HG03342 (cell line): ENCODE results near the gene HSPA1A.
A peak's percentile ranks its signal among the peaks of the same experiment; 100 is the strongest.
"Not testable (repeated sequence)": the region's sequence is repeated elsewhere in the genome, so short reads cannot be mapped to it uniquely, and the experiment has no call there.

Experiments used
- ATAC-seq: cut with Tn5 transposase; IDR thresholded peaks from one replicate; pipeline ENCODE4 v1.9.1; 2021; ENCODE audit warnings: mild to moderate bottlenecking, moderate library complexity; ENCODE audit not compliant: unreplicated experiment

The HSPA1A gene

DNA sequence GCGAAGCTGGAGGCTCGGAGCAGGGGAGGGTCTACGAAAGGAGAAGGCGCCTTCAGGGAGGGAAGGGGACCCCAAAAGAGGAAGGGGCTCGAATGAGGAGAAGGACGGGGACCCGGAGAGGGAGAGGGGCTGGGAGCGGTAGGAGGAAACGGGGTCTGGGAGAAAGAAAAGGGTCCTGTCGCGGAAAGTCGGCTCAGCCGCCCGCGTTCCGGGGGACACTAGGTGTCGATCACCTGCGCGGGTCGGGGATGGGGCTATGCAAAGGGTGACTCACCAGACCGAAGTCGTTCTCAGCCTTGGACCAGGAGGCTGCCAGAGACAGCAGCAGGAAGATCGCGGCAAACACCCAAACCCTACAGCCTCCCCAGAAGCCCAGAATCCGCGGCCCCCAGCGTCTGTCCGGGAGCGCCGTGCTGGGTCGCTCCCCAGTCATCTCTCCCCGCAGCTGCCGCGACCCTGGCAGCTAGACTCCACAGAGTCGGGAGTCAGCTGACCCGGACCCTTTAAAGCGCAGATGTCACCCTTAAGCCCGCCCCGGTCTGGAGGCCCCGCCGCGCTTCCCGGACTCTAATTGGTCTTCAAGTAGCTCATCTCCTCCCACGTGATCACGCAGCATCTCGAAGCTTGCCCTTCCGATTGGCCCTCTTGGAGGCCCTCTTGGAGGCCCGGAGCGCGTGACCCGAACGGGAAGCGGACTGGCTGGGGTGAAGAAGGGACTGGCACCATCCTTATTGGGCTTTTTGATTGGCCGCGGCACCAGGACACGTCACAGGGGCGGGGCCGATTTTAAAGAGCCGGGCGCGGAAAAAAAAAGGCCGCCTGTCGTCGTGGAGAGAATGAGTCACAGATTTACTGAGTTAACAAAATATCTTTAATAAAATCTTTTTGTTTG is 47.2 kb downstream of the HSPA1A start, which contains the start of gene NEU1:
Gene NEU1, minus strand, starts transcription at position 478 of the 892 bp plus-strand sequence. Its CDS starts 45 bp downstream, at position 433.
- ATAC-seq = peak; percentile 89

DNA sequence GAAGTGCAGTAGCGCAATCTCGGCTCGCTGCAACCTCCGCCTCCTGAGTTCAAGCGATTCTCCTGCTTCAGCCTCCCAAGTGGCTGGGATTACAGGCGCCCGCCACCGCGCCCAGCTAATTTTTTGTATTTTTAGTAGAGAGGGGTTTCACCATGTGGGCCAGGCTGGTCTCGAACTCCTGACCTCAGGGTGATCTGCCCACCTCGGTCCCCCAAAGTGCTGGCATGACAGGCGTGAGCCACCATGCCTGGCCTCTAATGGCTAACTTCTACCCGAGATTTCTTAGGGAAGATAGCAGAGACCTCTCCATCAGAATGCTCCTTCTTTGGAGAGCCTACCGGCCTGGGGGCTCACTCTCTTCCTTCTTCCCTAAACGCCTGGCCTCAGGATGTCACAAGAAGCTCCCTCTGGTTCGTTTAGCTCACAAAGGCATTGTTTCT is 48.8 kb downstream of the HSPA1A start:
- not testable (repeated sequence) for ATAC-seq

DNA sequence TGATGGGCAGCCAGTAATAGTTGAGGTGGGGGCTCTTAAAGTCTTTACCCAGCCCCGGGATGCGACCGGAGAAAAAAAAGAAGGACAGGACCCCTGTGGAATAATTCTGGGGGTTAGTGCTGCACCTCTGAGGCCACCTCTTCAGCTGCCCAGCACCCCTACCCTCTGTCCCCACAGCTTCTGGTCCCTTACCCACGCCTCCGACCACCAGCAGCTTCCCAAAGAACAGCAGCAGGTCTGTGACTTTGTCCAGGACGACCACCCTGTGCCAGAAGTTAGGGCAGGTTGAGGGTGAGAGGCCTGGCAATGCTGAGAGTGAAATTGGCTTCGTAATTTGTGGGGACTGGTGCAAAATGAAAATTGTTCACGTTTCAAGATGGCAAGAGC is 49.5 kb downstream of the HSPA1A start:
- ATAC-seq = no peak

DNA sequence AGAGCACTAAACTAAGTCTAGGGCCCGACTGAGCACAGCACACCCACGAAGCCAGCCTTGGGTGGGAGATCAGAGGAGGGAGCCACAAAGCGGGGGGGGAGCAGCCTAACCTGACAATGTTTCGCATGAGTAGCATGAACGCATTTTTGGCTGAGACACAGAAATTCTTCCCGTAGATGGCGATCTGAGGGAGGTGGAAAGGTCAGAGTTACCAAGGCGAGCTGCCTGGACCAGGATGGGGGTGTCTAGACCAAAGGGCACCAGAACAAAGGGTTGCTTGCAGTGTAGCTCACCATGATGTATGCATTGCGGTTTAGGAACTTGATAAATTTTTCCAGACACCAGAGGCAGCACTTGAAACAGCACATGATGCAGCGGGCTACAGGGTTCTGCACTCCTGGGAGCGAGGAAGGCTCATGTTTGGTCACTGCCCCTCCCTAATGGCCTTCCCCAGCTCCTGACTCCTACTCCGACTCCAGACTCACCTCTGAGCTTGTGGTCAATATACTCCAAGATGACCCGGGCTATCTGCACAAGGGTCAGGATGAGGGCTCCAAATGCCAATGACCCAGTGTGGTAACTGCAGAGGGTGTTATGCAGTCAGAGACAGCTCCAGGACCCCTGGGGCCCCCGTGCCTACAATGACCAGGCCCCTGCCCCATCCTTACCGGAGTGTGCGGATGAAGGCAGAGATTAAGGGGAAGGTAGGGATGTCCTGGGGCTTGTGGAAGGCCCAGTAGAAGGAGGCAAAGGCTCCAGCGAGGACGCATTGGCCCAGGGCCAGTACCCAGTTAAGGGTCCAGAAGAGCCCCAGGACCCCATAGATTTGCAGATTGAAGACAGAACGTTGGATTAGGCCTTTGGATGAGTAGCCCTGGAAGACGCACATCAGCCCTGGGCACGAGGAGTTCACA is 50.1 kb downstream of the HSPA1A start:
- no peak for ATAC-seq
